Measurements from ENCODE around the gene PRKCB.

DNA sequence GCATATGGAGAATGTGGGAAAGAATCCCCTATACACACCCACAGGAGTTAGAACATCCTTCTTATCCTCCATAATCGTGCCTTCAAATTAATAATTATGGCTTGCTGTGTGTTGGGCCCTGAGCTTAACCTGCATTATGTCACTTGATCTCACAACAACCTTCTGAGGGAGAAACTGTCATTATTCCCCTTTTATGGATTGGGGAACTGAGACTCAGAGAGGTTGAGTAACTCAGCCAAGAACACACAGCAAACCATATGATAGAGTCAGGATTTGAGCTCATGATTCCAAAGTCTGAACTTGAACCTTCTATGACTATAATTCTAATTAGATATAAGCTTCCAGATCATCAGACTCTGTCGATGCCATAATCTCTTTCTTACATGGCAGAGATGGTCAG, 306.1 kb downstream of the PRKCB start:
- TF ChIP-seq, protein P1, sequence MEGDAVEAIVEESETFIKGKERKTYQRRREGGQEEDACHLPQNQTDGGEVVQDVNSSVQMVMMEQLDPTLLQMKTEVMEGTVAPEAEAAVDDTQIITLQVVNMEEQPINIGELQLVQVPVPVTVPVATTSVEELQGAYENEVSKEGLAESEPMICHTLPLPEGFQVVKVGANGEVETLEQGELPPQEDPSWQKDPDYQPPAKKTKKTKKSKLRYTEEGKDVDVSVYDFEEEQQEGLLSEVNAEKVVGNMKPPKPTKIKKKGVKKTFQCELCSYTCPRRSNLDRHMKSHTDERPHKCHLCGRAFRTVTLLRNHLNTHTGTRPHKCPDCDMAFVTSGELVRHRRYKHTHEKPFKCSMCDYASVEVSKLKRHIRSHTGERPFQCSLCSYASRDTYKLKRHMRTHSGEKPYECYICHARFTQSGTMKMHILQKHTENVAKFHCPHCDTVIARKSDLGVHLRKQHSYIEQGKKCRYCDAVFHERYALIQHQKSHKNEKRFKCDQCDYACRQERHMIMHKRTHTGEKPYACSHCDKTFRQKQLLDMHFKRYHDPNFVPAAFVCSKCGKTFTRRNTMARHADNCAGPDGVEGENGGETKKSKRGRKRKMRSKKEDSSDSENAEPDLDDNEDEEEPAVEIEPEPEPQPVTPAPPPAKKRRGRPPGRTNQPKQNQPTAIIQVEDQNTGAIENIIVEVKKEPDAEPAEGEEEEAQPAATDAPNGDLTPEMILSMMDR (IDR thresholded peaks at IDR 0.05; ENCODE audit: poor library complexity), result no peak
- TF ChIP-seq EZH2phosphoT487 (IDR thresholded peaks at IDR 0.05; ENCODE audit: low read depth, severe bottlenecking, unreplicated experiment), result no peak
